Large intestine (tissue), 3 donors: ENCODE measurements around the gene CNPY3. TPM values are rescaled to one million over a fixed set of nuclear protein-coding genes. Genes with fewer than 3 reads are reported as not detected.

Experiments
- DNase-seq, 2 donors: peaks; one replicate each; pipeline versions ENCODE4 v3.0.0 to v3.0.0-alpha.2; 2013
- H3K27ac ChIP-seq: one replicate; pipeline ENCODE4 v1.5.1; 2013; ENCODE audit warnings: low read length
- H3K27me3 ChIP-seq: 2 replicates; pipeline ENCODE4 v1.6.1; 2013; ENCODE audit warnings: low read length; ENCODE audit not compliant: control insufficient read depth, insufficient read depth
- H3K36me3 ChIP-seq: 2 replicates; pipeline ENCODE4 v1.6.1; 2013; ENCODE audit warnings: low read length; ENCODE audit not compliant: control insufficient read depth, insufficient read depth
- H3K4me1 ChIP-seq: one replicate; pipeline ENCODE4 v1.6.1; 2013; ENCODE audit warnings: low read length; ENCODE audit not compliant: control insufficient read depth, insufficient read depth
- H3K4me3 ChIP-seq: one replicate; pipeline ENCODE4 v1.5.1; 2013; ENCODE audit warnings: low read length
- H3K9me3 ChIP-seq: one replicate; pipeline ENCODE4 v1.6.1; 2013; ENCODE audit warnings: mild to moderate bottlenecking, low read depth, low read length, moderate library complexity; ENCODE audit not compliant: control insufficient read depth
- WGBS: methylation state at CpG from one replicate; pipeline ENCODE4 v1.1.5; 2013; ENCODE audit warnings: low lambda C conversion rate; ENCODE audit not compliant: insufficient coverage; 5-methylcytosine and 5-hydroxymethylcytosine counted together
- polyA plus RNA-seq: library from polyadenylated mRNA; unstranded; fragments of 120-200 nt; gene quantifications from one replicate; pipeline ENCODE4 v1.2.1, GENCODE V29; 2013

CNPY3 gene
- polyA plus RNA-seq, 1 donor, result 53.0 TPM

DNA sequence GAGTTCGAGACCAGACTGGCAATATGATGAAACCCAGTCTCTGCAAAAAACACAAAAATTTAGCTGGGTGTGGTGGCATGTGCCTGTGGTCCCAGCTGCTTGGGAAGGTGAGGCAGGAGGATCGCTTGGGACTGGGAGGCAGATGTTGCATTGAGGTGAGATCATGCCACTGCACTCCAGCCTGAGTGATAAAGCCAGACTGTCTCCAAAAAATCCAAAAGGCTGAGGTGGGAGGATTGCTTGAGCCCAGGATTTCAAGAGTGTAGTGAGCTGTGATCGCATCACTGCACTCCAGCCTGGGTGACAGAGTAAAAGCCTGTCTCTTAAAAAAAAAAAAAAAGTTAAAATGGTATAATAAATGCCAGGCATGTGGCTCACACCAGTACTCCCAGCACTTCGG lies 14.7 kb upstream of the CNPY3 start:
- H3K27ac ChIP-seq, result no peak overlapping the region
- H3K36me3 ChIP-seq, result no peaks in the 10 kb centered on the region
- 73% methylated on average over 2 of the region's 4 CpGs for WGBS
- DNase-seq, result no peak
- no peaks in the 10 kb centered on the region for H3K27me3 ChIP-seq
- no peak overlapping the region for H3K4me3 ChIP-seq
- H3K9me3 ChIP-seq, result no peaks in the 10 kb centered on the region
- H3K4me1 ChIP-seq, result no peaks in the 10 kb centered on the region

DNA sequence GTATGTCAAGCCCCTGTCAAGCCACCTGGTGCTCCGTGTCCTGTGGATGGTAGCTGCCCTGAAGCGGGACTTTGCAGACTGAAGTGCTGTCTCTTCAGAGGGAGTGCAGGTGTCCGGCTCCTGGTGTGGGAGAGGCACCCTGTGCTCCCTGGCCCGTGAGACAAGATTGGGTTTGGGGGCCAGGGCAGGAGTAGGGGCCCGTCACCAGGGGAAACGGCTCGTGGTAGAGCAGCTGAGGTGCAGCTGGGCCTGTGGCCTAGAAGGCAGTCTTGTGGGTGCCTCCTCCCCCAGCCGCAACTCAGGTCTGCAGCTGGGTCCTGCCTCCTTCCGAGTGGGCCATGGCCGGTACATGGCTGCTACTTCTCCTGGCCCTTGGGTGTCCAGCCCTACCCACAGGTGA lies 13.5 kb upstream of the CNPY3 start, which contains the start of gene PTCRA:
Gene PTCRA (plus strand): TSS at position 322 of the 400 bp plus-strand sequence. CDS start 17 bp downstream, at position 339.
- H3K4me1 ChIP-seq, result no peaks in the 10 kb centered on the region
- no peak for DNase-seq
- H3K9me3 ChIP-seq, result no peaks in the 10 kb centered on the region
- no peak within 1 kb of the TSS for H3K4me3 ChIP-seq
- no peaks in the 10 kb centered on the region for H3K27me3 ChIP-seq
- H3K27ac ChIP-seq, result no peak within 1 kb of the TSS
- no peaks in the 10 kb centered on the region for H3K36me3 ChIP-seq
- WGBS, result no CpG with 5 or more reads among the region's 10 CpGs

DNA sequence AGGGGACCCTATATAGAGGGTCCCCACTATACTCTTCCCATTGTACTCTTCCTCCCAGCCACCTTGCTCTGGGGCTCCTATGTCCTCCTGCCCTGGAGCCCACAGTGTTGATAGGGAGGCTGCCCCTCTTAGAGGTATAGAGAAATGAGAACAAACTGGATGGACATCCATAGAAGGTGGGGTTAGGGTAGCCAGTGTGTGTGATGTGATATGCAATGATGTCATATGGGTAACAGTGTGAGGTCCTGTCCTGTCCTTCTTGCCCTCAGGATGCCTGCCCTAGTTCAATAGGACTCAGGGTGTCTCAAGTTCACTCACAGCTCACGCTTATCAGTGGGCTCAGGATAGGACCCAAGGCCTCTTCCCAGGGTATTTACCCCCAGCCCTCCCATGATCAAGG lies 13.0 kb upstream of the CNPY3 start:
- DNase-seq, result no peak
- Histone ChIP-seq H3K4me1 (no peaks in the 10 kb centered on the region), H3K36me3 (no peaks in the 10 kb centered on the region), H3K27me3 (no peaks in the 10 kb centered on the region), H3K4me3 (no peak overlapping the region), H3K27ac (no peak overlapping the region), H3K9me3 (no peaks in the 10 kb centered on the region)
- no CpG with 5 or more reads among the region's 1 CpG for WGBS

DNA sequence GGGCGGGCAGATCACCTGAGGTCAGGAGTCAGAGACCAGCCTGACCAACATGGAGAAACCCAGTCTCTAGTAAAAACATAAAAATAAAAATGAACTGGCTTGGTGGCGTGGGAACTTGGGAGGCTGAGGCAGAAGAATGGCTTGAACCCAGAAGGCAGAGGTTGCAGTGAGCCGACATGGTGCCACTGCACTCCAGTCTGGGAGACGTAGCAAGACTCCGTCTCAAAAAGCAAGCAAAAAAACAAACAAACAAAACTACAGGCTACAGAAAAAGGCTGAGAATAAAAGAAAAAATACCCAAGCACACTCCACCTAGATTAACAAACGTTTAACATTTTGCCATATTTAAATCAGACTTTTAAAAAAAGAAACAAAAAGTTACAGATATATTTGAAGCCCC lies 7.5 kb upstream of the CNPY3 start:
- Histone ChIP-seq H3K4me3 (no peak overlapping the region), H3K9me3 (no peaks in the 10 kb centered on the region), H3K27me3 (peaks cover 6% of the 10 kb centered on the region), H3K36me3 (no peaks in the 10 kb centered on the region), H3K4me1 (no peaks in the 10 kb centered on the region), H3K27ac (no peak overlapping the region)
- no peak for DNase-seq
- 80% methylated on average over 4 of the region's 6 CpGs for WGBS

DNA sequence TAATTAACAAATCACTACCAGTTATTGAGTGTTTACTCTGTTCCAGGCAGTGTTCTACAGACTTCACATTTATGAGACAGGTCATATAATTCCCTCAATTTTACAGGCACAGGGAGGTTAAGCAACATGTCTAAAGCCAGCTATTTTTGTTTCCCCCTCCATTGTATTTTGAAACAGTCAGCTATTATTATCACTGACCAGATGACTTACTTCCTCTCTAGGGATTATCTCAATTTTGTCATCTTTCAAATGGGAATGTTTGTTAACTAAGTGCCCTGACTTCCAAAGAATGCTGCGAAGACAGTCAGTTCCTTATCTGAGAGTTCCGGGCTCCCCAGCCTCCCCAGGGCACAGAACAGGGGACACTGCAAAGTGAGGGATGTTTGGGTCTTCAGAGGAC lies 5.6 kb upstream of the CNPY3 start:
- H3K36me3 ChIP-seq, result no peaks in the 10 kb centered on the region
- DNase-seq, result no peak
- H3K4me3 ChIP-seq, result no peak overlapping the region
- H3K9me3 ChIP-seq, result no peaks in the 10 kb centered on the region
- no peak overlapping the region for H3K27ac ChIP-seq
- H3K4me1 ChIP-seq, result no peaks in the 10 kb centered on the region
- no CpG with 5 or more reads among the region's 2 CpGs for WGBS
- H3K27me3 ChIP-seq, result peaks cover 6% of the 10 kb centered on the region

DNA sequence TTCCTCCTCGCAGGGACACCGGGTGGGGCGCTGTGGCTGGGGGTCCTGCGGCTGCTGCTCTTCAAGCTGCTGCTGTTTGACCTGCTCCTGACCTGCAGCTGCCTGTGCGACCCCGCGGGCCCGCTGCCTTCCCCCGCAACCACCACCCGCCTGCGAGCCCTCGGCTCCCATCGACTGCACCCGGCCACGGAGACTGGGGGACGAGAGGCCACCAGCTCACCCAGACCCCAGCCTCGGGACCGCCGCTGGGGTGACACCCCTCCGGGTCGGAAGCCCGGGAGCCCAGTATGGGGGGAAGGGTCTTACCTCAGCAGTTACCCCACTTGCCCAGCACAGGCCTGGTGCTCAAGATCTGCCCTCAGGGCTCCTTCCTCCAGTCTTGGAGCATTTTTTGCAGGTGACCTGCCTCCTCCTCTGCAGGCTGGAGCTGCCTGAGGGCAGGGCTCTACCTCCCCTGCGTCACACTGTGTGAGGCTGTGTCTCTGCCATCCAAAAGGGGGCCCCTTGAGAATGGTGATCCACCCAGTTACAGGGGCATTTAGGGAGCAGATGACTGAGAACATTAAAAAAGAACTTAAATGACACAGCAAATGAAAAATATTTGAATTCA lies 3.9 kb upstream of the CNPY3 start:
- Histone ChIP-seq H3K9me3 (no peaks in the 10 kb centered on the region), H3K27ac (no peak overlapping the region), H3K36me3 (no peaks in the 10 kb centered on the region), H3K4me3 (no peak overlapping the region), H3K4me1 (peaks cover 1% of the 10 kb centered on the region), H3K27me3 (peaks cover 6% of the 10 kb centered on the region)
- WGBS, result no CpG with 5 or more reads among the region's 23 CpGs
- DNase-seq, result no peak

DNA sequence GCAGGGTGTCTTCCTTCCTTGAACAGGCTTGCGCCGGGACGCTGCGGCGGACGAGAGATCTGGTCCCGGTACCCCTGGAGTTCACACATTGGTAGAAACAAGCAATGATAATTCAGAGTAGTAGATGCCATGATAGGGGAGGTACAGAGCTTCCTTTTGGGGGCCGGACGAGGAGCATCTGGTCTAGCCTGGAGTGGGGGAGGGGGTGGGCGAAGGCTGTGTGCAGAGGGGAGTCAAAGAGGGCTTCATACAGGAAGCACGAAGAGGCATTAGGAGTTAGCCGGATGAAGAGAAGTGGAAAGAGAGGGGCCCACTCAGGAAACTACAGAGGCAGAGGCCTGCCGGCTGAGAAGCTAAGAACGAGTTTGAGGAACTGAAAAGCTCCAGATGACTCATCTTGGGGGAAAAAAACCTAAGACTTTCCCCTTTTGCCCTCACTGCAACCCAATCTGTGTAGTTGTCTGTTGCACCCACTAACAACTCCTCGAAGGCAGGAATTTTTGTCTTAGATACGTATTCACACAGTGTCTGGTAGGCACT lies 611 bp downstream of the CNPY3 start:
- DNase-seq, result peak; percentile 52 to 82
- H3K27ac ChIP-seq, result peak overlapping the region; percentile 91
- H3K9me3 ChIP-seq, result no peaks in the 10 kb centered on the region
- H3K4me3 ChIP-seq, result peak overlapping the region; percentile 67
- peaks cover 8% of the 10 kb centered on the region for H3K36me3 ChIP-seq
- peaks cover 6% of the 10 kb centered on the region for H3K27me3 ChIP-seq
- WGBS, result no CpG with 5 or more reads among the region's 16 CpGs
- peaks cover 15% of the 10 kb centered on the region for H3K4me1 ChIP-seq

DNA sequence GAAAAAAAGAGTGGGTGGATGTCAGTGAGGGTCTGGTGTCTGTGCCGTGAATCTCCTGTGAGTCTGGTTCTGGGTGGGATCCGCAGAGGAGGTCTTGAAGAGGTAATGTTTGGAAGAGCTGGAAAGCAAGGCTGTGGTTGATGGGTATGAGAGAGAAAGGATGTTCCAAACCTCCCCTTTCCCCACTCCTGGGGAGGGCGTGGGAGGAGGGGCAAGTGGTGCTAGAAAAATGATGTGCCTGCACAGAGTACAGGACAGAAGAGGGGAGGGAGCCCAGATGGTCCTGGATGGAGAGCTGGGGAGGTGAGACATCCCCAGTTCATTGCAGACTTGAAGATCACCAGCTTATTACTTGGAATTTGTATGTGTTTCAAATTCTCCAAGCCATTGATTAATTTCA lies 3.1 kb downstream of the CNPY3 start:
- Histone ChIP-seq H3K9me3 (no peaks in the 10 kb centered on the region), H3K4me3 (no peak overlapping the region), H3K27ac (no peak overlapping the region), H3K36me3 (peaks cover 31% of the 10 kb centered on the region), H3K4me1 (peaks cover 15% of the 10 kb centered on the region), H3K27me3 (no peaks in the 10 kb centered on the region)
- no CpG with 5 or more reads among the region's 3 CpGs for WGBS
- DNase-seq, result no peak

DNA sequence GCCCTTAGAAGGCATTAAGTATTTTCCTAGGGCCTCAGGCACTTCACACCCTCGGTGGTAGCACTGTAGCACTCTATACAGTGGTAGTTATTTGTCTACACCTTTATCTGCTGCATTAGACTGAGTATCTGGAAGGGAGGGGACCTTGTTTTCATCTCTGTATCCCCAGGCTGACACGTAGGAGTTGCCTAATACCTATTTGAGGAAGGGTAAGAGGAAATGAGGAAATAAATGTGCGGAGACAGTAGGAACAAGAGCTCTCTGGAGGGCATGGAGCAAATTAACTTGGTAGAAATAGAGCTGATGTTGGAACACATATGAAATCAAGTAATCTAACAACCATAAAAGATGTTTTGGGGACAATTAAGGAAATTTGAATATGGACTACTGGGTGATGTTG lies 3.9 kb downstream of the CNPY3 start:
- WGBS, result 60% methylated on average over 1 of the region's 3 CpGs
- Histone ChIP-seq H3K4me1 (peaks cover 15% of the 10 kb centered on the region), H3K27me3 (no peaks in the 10 kb centered on the region), H3K27ac (no peak overlapping the region), H3K36me3 (peaks cover 39% of the 10 kb centered on the region), H3K9me3 (no peaks in the 10 kb centered on the region), H3K4me3 (no peak overlapping the region)
- DNase-seq, result no peak

DNA sequence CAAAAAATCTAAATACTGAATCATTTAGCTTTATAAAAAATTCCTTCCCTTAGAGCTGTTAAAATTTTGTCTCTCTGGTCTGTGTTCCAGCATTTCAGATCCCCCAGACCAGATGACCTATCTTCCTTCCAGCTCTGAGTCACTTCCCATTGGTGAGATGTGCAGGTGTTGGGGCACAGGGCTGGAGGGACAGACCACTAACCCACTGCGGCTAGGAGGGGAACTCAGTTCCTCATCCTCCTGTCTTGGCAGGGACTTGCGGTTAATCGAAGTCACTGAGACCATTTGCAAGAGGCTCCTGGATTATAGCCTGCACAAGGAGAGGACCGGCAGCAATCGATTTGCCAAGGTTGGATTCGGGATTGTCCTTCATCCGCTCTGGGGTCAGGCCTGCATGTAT lies 6.0 kb downstream of the CNPY3 start:
- Histone ChIP-seq H3K36me3 (peaks cover 53% of the 10 kb centered on the region), H3K27ac (no peak overlapping the region), H3K4me1 (peaks cover 30% of the 10 kb centered on the region), H3K27me3 (no peaks in the 10 kb centered on the region), H3K9me3 (no peaks in the 10 kb centered on the region), H3K4me3 (no peak overlapping the region)
- no CpG with 5 or more reads among the region's 7 CpGs for whole genome bisulfite sequencing
- no peak for DNase-seq

DNA sequence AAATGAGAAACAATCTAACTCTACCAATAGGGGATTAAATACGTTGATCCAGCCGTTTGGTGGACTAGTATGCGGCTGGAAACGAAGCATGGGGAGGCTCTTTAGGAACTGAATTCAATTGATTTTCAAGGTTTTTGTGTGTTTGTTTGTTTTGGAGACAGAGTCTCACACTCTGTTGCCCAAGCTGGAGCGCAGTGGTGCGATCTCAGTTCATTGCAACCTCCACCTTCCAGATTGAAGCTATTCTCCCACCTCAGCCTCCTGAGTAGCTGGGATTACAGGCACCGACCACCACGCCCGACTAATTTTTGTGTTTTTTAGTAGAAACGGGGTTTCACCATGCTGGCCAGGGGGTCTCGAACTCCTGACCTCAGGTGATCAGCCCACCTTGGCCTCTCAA lies 7.1 kb downstream of the CNPY3 start:
- 91% methylated on average over 4 of the region's 11 CpGs for WGBS
- DNase-seq, result no peak
- H3K27ac ChIP-seq, result no peak overlapping the region
- H3K4me1 ChIP-seq, result peaks cover 19% of the 10 kb centered on the region
- H3K4me3 ChIP-seq, result no peak overlapping the region
- no peaks in the 10 kb centered on the region for H3K9me3 ChIP-seq
- H3K27me3 ChIP-seq, result no peaks in the 10 kb centered on the region
- H3K36me3 ChIP-seq, result peaks cover 57% of the 10 kb centered on the region
